Vagina (tissue), 2 donors: ENCODE measurements around the gene TPSD1.

Experiments used
- POLR2A ChIP-seq, 2 donors: fragments of 450-650 bp; IDR thresholded peaks; one replicate each; pipeline ENCODE4 v1.6.1; 2017; ENCODE audit warnings: antibody characterized with exemption in 2 of 2, mild to moderate bottlenecking in 2 of 2, moderate library complexity in 2 of 2
- POLR2AphosphoS5 ChIP-seq, 2 donors: sonication (generic); formaldehyde crosslinking; IDR thresholded peaks; one replicate each; pipeline ENCODE4 v1.9.0; 2017; ENCODE audit warnings: antibody characterized with exemption in 2 of 2, mild to moderate bottlenecking in 2 of 2, low read depth in 1 of 2; ENCODE audit not compliant: insufficient read depth in 1 of 2
- TF ChIP-seq, protein P1 (sequence below), 3 experiments: fragments of 450-650 bp in 2 of 3; fragments of 200-600 bp in 1 of 3; sonication (generic) in 1 of 3; IDR thresholded peaks; one replicate each; pipeline ENCODE4 v1.5.1; 2017 to 2019; ENCODE audit warnings: antibody characterized with exemption in 3 of 3, mild to moderate bottlenecking in 2 of 3, moderate library complexity in 2 of 3

DNA sequence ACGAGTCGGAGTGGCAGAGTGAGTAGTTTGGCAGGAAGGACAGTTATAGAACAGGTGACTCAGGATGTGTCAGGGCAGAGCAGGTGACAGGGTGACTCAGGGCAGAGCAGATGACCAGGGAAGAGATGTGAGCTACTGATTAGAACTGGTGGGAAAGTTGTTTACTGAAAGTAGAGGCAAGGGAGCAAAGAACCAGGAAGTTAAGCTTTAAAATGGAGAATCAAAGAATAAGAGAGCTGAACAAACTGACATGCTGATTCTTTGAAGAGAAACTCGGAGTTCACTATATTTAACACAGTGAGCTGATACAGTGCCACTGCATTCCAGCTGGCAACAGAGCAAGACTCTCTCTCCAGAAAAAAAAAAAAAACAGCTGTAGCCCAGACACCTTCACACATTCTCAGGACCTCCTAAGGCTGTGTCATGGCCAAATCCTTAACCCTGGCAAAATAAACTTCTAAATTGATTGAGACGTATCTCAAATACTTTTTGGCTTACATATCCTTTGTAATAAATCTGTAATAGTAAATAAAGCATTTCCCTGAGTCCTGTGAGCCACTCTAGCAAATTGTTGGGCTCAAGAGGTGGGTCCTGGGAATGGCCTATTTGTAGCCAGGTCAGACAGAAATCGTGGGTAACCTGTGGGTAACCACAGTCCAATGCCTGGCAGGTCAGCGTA is 41.3 kb downstream of the TPSD1 start:
- TF ChIP-seq, protein P1, sequence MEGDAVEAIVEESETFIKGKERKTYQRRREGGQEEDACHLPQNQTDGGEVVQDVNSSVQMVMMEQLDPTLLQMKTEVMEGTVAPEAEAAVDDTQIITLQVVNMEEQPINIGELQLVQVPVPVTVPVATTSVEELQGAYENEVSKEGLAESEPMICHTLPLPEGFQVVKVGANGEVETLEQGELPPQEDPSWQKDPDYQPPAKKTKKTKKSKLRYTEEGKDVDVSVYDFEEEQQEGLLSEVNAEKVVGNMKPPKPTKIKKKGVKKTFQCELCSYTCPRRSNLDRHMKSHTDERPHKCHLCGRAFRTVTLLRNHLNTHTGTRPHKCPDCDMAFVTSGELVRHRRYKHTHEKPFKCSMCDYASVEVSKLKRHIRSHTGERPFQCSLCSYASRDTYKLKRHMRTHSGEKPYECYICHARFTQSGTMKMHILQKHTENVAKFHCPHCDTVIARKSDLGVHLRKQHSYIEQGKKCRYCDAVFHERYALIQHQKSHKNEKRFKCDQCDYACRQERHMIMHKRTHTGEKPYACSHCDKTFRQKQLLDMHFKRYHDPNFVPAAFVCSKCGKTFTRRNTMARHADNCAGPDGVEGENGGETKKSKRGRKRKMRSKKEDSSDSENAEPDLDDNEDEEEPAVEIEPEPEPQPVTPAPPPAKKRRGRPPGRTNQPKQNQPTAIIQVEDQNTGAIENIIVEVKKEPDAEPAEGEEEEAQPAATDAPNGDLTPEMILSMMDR (IDR thresholded peaks at IDR 0.05) = no peak
- TF ChIP-seq POLR2A (IDR thresholded peaks at IDR 0.05) (no peak), POLR2AphosphoS5 (IDR thresholded peaks at IDR 0.05; ENCODE audit: insufficient read depth in 1 of 2, low read depth in 1 of 2) (peak in 1 of 2 donors; percentile 67)
